WERI-Rb-1 (cell line): ENCODE results near the gene SPACA6.

ENCODE experiments used
- DNase-seq: peaks from one replicate; pipeline ENCODE4 v3.0.0-alpha.2; 2020
- H3K27ac ChIP-seq: fragments of 250-450 bp; sonication (Bioruptor Pico); 2 replicates; pipeline ENCODE4 v1.5.1; 2020; ENCODE audit warnings: mild to moderate bottlenecking, moderate library complexity
- H3K27me3 ChIP-seq: fragments of 250-450 bp; sonication (Bioruptor Pico); 2 replicates; pipeline ENCODE4 v1.5.1; 2021; ENCODE audit warnings: mild to moderate bottlenecking, low read depth, moderate library complexity; ENCODE audit not compliant: insufficient read depth, severe bottlenecking
- H3K36me3 ChIP-seq: fragments of 250-450 bp; sonication (Bioruptor Pico); 2 replicates; pipeline ENCODE4 v1.5.1; 2020; ENCODE audit warnings: mild to moderate bottlenecking, moderate library complexity
- H3K4me3 ChIP-seq: 2 replicates; pipeline ENCODE4 v1.5.1; 2011; ENCODE audit warnings: low read depth, mild to moderate bottlenecking, control low read depth, low read length
- H3K9me3 ChIP-seq: fragments of 250-450 bp; sonication (Bioruptor Pico); 2 replicates; pipeline ENCODE4 v1.5.1; 2021; ENCODE audit warnings: mild to moderate bottlenecking, moderate library complexity; ENCODE audit not compliant: severe bottlenecking
- TF ChIP-seq, protein P1 (sequence below): IDR thresholded peaks from 2 replicates; pipeline ENCODE4 v1.5.1; 2011; ENCODE audit warnings: low read depth, mild to moderate bottlenecking, control low read depth, inconsistent platforms, low read length

The SPACA6 gene

GRCh38 chr19:51695088-51695487 is 2.0 kb downstream of the SPACA6 start:
- H3K27me3 ChIP-seq: no peaks in the 10 kb centered on the region
- H3K4me3 ChIP-seq: no peak overlapping the region
- TF ChIP-seq, protein P1, sequence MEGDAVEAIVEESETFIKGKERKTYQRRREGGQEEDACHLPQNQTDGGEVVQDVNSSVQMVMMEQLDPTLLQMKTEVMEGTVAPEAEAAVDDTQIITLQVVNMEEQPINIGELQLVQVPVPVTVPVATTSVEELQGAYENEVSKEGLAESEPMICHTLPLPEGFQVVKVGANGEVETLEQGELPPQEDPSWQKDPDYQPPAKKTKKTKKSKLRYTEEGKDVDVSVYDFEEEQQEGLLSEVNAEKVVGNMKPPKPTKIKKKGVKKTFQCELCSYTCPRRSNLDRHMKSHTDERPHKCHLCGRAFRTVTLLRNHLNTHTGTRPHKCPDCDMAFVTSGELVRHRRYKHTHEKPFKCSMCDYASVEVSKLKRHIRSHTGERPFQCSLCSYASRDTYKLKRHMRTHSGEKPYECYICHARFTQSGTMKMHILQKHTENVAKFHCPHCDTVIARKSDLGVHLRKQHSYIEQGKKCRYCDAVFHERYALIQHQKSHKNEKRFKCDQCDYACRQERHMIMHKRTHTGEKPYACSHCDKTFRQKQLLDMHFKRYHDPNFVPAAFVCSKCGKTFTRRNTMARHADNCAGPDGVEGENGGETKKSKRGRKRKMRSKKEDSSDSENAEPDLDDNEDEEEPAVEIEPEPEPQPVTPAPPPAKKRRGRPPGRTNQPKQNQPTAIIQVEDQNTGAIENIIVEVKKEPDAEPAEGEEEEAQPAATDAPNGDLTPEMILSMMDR: no peak
- DNase-seq: no peak
- peaks cover 68% of the 10 kb centered on the region for H3K36me3 ChIP-seq
- H3K27ac ChIP-seq: no peak overlapping the region
- H3K9me3 ChIP-seq: no peaks in the 10 kb centered on the region

GRCh38 chr19:51695702-51696315 is 2.7 kb downstream of the SPACA6 start:
- no peaks in the 10 kb centered on the region for H3K27me3 ChIP-seq
- no peaks in the 10 kb centered on the region for H3K9me3 ChIP-seq
- H3K27ac ChIP-seq: no peak overlapping the region
- H3K4me3 ChIP-seq: no peak overlapping the region
- DNase-seq: no peak
- peaks cover 75% of the 10 kb centered on the region for H3K36me3 ChIP-seq
- TF ChIP-seq, protein P1: no peak

- Histone ChIP-seq H3K4me3 (no peak overlapping the region), H3K36me3 (peaks cover 79% of the 10 kb centered on the region), H3K27me3 (no peaks in the 10 kb centered on the region), H3K9me3 (no peaks in the 10 kb centered on the region), H3K27ac (no peak overlapping the region)
- DNase-seq: no peak
- TF ChIP-seq, protein P1: no peak
Observed at GRCh38 chr19:51696606-51697005, 3.5 kb downstream of the SPACA6 start.

- Histone ChIP-seq H3K4me3 (no peak overlapping the region), H3K27ac (no peak overlapping the region), H3K9me3 (no peaks in the 10 kb centered on the region), H3K36me3 (peaks cover 81% of the 10 kb centered on the region), H3K27me3 (no peaks in the 10 kb centered on the region)
- TF ChIP-seq, protein P1: no peak
- no peak for DNase-seq
Observed at GRCh38 chr19:51697169-51697776, 4.1 kb downstream of the SPACA6 start.

GRCh38 chr19:51698296-51698695 is 5.2 kb downstream of the SPACA6 start:
- Histone ChIP-seq H3K36me3 (peaks cover 77% of the 10 kb centered on the region), H3K4me3 (no peak overlapping the region), H3K27ac (no peak overlapping the region), H3K9me3 (no peaks in the 10 kb centered on the region), H3K27me3 (no peaks in the 10 kb centered on the region)
- DNase-seq: no peak
- TF ChIP-seq, protein P1: no peak

DNA sequence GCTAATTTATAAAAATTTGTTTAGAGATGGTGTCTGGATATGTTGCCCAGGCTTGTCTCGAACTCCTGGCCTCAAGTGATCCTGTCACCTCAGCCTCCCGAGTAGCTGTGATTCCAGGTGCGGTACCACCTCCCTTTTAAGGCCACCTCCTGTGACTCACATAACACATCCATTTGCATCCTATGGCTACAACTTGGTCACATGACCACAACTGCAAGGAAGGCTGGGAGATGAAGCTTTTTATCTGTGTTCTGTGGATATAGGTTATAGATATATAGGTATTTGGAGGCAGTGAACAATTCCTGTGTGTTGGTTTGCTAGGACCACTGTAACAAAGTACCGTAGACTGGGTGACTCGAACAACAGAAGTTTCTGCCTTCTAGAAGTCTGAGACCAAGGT is 6.0 kb downstream of the SPACA6 start:
- peaks cover 68% of the 10 kb centered on the region for H3K36me3 ChIP-seq
- no peaks in the 10 kb centered on the region for H3K27me3 ChIP-seq
- no peaks in the 10 kb centered on the region for H3K9me3 ChIP-seq
- TF ChIP-seq, protein P1: no peak
- H3K27ac ChIP-seq: no peak overlapping the region
- no peak overlapping the region for H3K4me3 ChIP-seq
- DNase-seq: no peak
